ENCODE results near the gene C4orf50.

- TF ChIP-seq CTCF (IDR thresholded peaks at IDR 0.05) (no peak), POLR2A (IDR thresholded peaks at IDR 0.05) (no peak)
These were observed 10.1 kb downstream of the C4orf50 start for GRCh38 chr4:6008092-6008551.

All from vagina (tissue), 2 donors.